PFSK-1 (cell line): ENCODE measurements around the gene EIF3M.

Experiments
- FOXP2 ChIP-seq: optimal IDR thresholded peaks from 2 replicates; pipeline ENCODE3; 2011; ENCODE audit warnings: borderline replicate concordance, control low read depth, inconsistent platforms; ENCODE audit not compliant: insufficient read depth; ENCODE audit errors: extremely low read length, extremely low read depth
- POLR2AphosphoS5 ChIP-seq: IDR thresholded peaks from 2 replicates; pipeline ENCODE4 v1.6.1; 2012; ENCODE audit warnings: low read depth, mild to moderate bottlenecking, control low read depth, low read length, moderate library complexity
- SIN3A ChIP-seq: IDR thresholded peaks from 2 replicates; pipeline ENCODE4 v1.6.1; 2012; ENCODE audit warnings: mild to moderate bottlenecking, low read length, moderate library complexity, borderline replicate concordance; ENCODE audit not compliant: insufficient read depth
- TAF1 ChIP-seq: IDR thresholded peaks from 2 replicates; pipeline ENCODE4 v1.6.1; 2012; ENCODE audit warnings: low read length, control low read depth, borderline replicate concordance; ENCODE audit not compliant: insufficient read depth
- TF ChIP-seq, protein P1 (sequence below), 2 experiments: IDR thresholded peaks; 2 replicates each; pipeline versions ENCODE4 v1.6.1 to v1.8.0; 2011 to 2012; ENCODE audit warnings: low read depth in 2 of 2, low read length in 2 of 2, control low read depth in 1 of 2, inconsistent platforms in 1 of 2, mild to moderate bottlenecking in 1 of 2, moderate library complexity in 1 of 2; ENCODE audit not compliant: insufficient read depth in 1 of 2

Gene EIF3M

DNA sequence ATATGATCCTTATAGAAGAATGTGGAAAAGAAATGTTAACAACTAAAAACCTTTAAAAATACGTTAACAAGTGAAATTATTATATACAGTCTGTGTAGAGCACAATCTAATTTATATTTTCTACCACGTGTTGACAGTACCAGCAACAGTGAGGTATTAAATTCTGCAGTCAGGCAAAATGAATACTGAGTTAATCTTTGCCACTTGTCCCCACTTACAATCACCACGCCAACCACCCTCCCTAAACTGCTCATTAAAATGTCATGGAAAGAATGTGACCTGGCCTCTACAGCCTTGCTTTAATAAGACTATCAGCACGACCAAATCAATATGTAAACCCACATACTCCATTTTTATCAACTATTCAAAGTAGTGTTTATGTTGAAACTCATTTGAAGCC, 28.5 kb upstream of the EIF3M start:
- no peak for TF ChIP-seq TAF1
- TF ChIP-seq, protein P1, sequence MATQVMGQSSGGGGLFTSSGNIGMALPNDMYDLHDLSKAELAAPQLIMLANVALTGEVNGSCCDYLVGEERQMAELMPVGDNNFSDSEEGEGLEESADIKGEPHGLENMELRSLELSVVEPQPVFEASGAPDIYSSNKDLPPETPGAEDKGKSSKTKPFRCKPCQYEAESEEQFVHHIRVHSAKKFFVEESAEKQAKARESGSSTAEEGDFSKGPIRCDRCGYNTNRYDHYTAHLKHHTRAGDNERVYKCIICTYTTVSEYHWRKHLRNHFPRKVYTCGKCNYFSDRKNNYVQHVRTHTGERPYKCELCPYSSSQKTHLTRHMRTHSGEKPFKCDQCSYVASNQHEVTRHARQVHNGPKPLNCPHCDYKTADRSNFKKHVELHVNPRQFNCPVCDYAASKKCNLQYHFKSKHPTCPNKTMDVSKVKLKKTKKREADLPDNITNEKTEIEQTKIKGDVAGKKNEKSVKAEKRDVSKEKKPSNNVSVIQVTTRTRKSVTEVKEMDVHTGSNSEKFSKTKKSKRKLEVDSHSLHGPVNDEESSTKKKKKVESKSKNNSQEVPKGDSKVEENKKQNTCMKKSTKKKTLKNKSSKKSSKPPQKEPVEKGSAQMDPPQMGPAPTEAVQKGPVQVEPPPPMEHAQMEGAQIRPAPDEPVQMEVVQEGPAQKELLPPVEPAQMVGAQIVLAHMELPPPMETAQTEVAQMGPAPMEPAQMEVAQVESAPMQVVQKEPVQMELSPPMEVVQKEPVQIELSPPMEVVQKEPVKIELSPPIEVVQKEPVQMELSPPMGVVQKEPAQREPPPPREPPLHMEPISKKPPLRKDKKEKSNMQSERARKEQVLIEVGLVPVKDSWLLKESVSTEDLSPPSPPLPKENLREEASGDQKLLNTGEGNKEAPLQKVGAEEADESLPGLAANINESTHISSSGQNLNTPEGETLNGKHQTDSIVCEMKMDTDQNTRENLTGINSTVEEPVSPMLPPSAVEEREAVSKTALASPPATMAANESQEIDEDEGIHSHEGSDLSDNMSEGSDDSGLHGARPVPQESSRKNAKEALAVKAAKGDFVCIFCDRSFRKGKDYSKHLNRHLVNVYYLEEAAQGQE (IDR thresholded peaks at IDR 0.05; ENCODE audit: insufficient read depth in 1 of 2, low read depth in 2 of 2, low read length in 2 of 2), result no peak
- no peak for TF ChIP-seq POLR2AphosphoS5
- TF ChIP-seq SIN3A, result no peak
- no peak for TF ChIP-seq FOXP2

DNA sequence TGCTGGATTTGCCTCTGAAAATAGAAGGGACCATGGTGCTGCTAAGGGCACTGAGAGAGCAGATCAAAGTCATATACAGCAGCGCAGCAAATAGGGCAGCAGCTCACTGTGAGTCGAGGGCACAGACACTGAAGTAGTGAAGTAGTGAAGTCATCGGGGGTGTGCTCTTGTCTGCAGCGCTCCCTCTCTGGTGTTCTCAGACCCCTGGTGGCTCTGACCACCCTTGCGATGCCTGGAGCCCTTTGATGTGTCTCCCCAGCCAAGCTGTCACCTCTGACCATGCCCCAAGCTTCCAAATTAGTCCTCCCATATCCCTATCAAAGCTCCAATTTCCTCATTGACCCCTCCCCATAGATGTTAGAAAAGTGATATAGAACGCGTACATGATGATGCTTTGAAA, 27.7 kb upstream of the EIF3M start:
- TF ChIP-seq, protein P1 (IDR thresholded peaks at IDR 0.05; ENCODE audit: insufficient read depth in 1 of 2, low read depth in 2 of 2, low read length in 2 of 2), result no peak
- TF ChIP-seq POLR2AphosphoS5, result no peak
- TF ChIP-seq FOXP2, result no peak
- TF ChIP-seq TAF1, result no peak
- no peak for TF ChIP-seq SIN3A

DNA sequence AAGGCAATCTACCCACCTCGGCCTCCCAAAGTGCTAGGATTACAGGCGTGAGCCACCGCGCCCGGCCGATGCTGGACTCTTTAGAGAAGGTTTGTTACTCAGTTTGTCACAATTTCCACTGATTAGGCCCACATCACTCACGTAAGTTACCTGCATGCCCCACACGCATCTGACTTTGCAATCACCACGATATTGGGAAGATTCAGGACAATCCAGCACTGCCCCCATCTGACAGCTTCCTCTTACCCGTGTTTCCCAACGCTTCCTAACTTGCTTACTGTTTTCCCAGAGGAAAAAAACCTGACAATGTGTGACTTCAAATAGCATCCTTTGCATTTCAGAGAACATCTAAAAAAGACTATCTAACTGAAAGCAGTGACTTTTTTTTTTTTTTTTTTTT, 21.8 kb upstream of the EIF3M start:
- TF ChIP-seq TAF1, result no peak
- no peak for TF ChIP-seq FOXP2
- no peak for TF ChIP-seq SIN3A
- TF ChIP-seq POLR2AphosphoS5, result no peak
- TF ChIP-seq, protein P1 (IDR thresholded peaks at IDR 0.05; ENCODE audit: insufficient read depth in 1 of 2, low read depth in 2 of 2, low read length in 2 of 2), result no peak

DNA sequence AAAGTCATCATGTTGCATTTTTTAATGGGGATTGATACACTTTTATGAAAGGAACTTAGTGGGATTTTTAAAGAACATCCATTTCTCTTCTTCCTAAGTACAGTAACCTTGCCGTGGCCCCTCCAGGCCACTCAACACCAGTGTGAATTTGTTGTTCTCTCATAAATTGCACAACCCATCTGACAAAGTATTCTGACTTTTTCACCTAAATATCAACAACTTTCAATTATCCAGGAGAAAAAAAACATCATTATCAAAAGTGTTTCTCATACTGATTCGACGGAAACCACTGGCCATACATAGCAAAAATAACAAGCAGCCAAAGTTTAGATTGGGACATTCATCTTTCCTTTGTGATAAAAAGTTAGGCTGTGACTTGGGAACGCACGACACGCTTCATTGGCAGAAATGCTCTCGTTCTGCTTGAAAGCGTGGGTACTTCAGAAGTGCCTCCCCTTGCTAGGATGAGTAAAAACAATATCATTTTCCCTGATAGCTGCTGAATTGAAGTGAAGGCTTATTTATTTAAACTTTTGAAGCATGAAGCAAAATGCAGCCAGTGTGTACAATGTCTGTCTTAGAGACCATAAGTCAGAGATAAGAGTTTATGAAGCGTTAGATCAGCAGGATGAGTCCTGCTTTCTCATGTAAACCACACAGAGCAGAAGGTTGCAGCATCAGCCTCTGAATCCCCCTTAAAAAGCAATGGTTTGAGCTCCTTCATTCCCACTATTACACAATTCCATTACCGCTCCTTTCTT, 20.6 kb upstream of the EIF3M start:
- no peak for TF ChIP-seq SIN3A
- TF ChIP-seq, protein P1 (IDR thresholded peaks at IDR 0.05; ENCODE audit: insufficient read depth in 1 of 2, low read depth in 2 of 2, low read length in 2 of 2), result no peak
- TF ChIP-seq POLR2AphosphoS5, result no peak
- no peak for TF ChIP-seq TAF1
- TF ChIP-seq FOXP2, result no peak
